ENCODE data around the gene PTPN1. TPM values are rescaled to one million over a fixed set of nuclear protein-coding genes. Genes with fewer than 3 reads are reported as not detected.

PTPN1 gene
- total and polyA plus RNA-seq, 2 experiments from 2014 or later, result 19.4 to 29.4 TPM

- DNase-seq (ENCODE audit: low read depth in 1 of 2, low spot score in 1 of 2), result no peak
- H3K36me3 ChIP-seq, result no peaks in the 10 kb centered on the region
- H3K27ac ChIP-seq, result no peak overlapping the region
- H3K9me3 ChIP-seq (ENCODE audit: low read depth), result no peaks in the 10 kb centered on the region
- peaks cover 6% of the 10 kb centered on the region for H3K4me1 ChIP-seq (ENCODE audit: low read depth)
- no peak for TF ChIP-seq CTCF (IDR thresholded peaks at IDR 0.05; ENCODE audit: low read depth, low read length)
- H3K4me3 ChIP-seq, result no peak overlapping the region
- no peaks in the 10 kb centered on the region for H3K27me3 ChIP-seq
Observed at GRCh38 chr20:50464725-50465650, 45.2 kb upstream of the PTPN1 start.

GRCh38 chr20:50467174-50467573 lies 43.0 kb upstream of the PTPN1 start:
- Histone ChIP-seq H3K27ac (no peak overlapping the region), H3K9me3 (ENCODE audit: low read depth) (no peaks in the 10 kb centered on the region), H3K36me3 (no peaks in the 10 kb centered on the region), H3K4me3 (no peak overlapping the region), H3K4me1 (ENCODE audit: low read depth) (peaks cover 4% of the 10 kb centered on the region), H3K27me3 (no peaks in the 10 kb centered on the region)
- no peak for TF ChIP-seq CTCF (IDR thresholded peaks at IDR 0.05; ENCODE audit: low read depth, low read length)
- no peak for DNase-seq (ENCODE audit: low read depth in 1 of 2, low spot score in 1 of 2)

- Histone ChIP-seq H3K4me3 (no peak overlapping the region), H3K27ac (no peak overlapping the region), H3K36me3 (no peaks in the 10 kb centered on the region), H3K9me3 (ENCODE audit: low read depth) (no peaks in the 10 kb centered on the region), H3K27me3 (no peaks in the 10 kb centered on the region), H3K4me1 (ENCODE audit: low read depth) (no peaks in the 10 kb centered on the region)
- DNase-seq (ENCODE audit: low read depth in 1 of 2, low spot score in 1 of 2), result peak; percentile 39 to 71
- TF ChIP-seq CTCF (IDR thresholded peaks at IDR 0.05; ENCODE audit: low read depth, low read length), result no peak
Observed at GRCh38 chr20:50467718-50468356, 42.3 kb upstream of the PTPN1 start.

GRCh38 chr20:50468378-50468798 lies 41.8 kb upstream of the PTPN1 start:
- Histone ChIP-seq H3K4me3 (no peak overlapping the region), H3K4me1 (ENCODE audit: low read depth) (no peaks in the 10 kb centered on the region), H3K36me3 (no peaks in the 10 kb centered on the region), H3K27me3 (no peaks in the 10 kb centered on the region), H3K27ac (no peak overlapping the region), H3K9me3 (ENCODE audit: low read depth) (no peaks in the 10 kb centered on the region)
- no peak for TF ChIP-seq CTCF (IDR thresholded peaks at IDR 0.05; ENCODE audit: low read depth, low read length)
- DNase-seq (ENCODE audit: low read depth in 1 of 2, low spot score in 1 of 2), result no peak

GRCh38 chr20:50469176-50469723 lies 40.9 kb upstream of the PTPN1 start:
- Histone ChIP-seq H3K4me1 (ENCODE audit: low read depth) (no peaks in the 10 kb centered on the region), H3K27me3 (no peaks in the 10 kb centered on the region), H3K36me3 (no peaks in the 10 kb centered on the region), H3K9me3 (ENCODE audit: low read depth) (no peaks in the 10 kb centered on the region), H3K4me3 (no peak overlapping the region), H3K27ac (no peak overlapping the region)
- no peak for DNase-seq (ENCODE audit: low read depth in 1 of 2, low spot score in 1 of 2)
- TF ChIP-seq CTCF (IDR thresholded peaks at IDR 0.05; ENCODE audit: low read depth, low read length), result no peak
